Measurements from ENCODE around the gene MFSD6. TPM values are rescaled to one million over a fixed set of nuclear protein-coding genes. Genes with fewer than 3 reads are reported as not detected.

The MFSD6 gene
- polyA plus RNA-seq, 1 experiment, result 14.4 TPM

- Histone ChIP-seq H3K4me3 (ENCODE audit: low read depth, low read length) (no peak overlapping the region), H3K36me3 (ENCODE audit: control insufficient read depth, insufficient read depth, low read length) (no peaks in the 10 kb centered on the region; the same call in 1 of the 2 replicates), H3K27me3 (ENCODE audit: control insufficient read depth, insufficient read depth, low read length) (no peaks in the 10 kb centered on the region)
- DNase-seq (ENCODE audit: low read depth), result no peak
- TF ChIP-seq CTCF (IDR thresholded peaks at IDR 0.05; ENCODE audit: insufficient read depth, low read depth, low read length), result no peak
- ChIA-PET CTCF (no interaction called here), POLR2A (no interaction called here)
Observed at GRCh38 chr2:190376083-190376482, 32.1 kb upstream of the MFSD6 start.

- DNase-seq (ENCODE audit: low read depth), result no peak
- Histone ChIP-seq H3K36me3 (ENCODE audit: control insufficient read depth, insufficient read depth, low read length) (no peaks in the 10 kb centered on the region), H3K4me3 (ENCODE audit: low read depth, low read length) (no peak overlapping the region), H3K27me3 (ENCODE audit: control insufficient read depth, insufficient read depth, low read length) (no peaks in the 10 kb centered on the region)
- POLR2A ChIA-PET, result interaction anchor here (0.7 kb wide), 1 partner anchor 10 kb away, joined by 3 read pairs; no protein-coding TSS in a partner anchor
- TF ChIP-seq CTCF (IDR thresholded peaks at IDR 0.05; ENCODE audit: insufficient read depth, low read depth, low read length), result no peak
- CTCF ChIA-PET, result no interaction called here
Observed at GRCh38 chr2:190376591-190377245, 31.4 kb upstream of the MFSD6 start.

- CTCF ChIA-PET, result interaction anchor here (1.1 to 1.4 kb wide), 2 partner anchors 14 to 35 kb away, joined by 3 read pairs; no protein-coding TSS in a partner anchor
- H3K27me3 ChIP-seq (ENCODE audit: control insufficient read depth, insufficient read depth, low read length), result no peaks in the 10 kb centered on the region
- no peak for TF ChIP-seq CTCF (IDR thresholded peaks at IDR 0.05; ENCODE audit: insufficient read depth, low read depth, low read length)
- H3K36me3 ChIP-seq (ENCODE audit: control insufficient read depth, insufficient read depth, low read length), result no peaks in the 10 kb centered on the region
- H3K4me3 ChIP-seq (ENCODE audit: low read depth, low read length), result no peak overlapping the region
- POLR2A ChIA-PET, result no interaction called here
- no peak for DNase-seq (ENCODE audit: low read depth)
Observed at GRCh38 chr2:190378880-190379237, 29.3 kb upstream of the MFSD6 start.

- DNase-seq (ENCODE audit: low read depth), result no peak
- H3K27me3 ChIP-seq (ENCODE audit: control insufficient read depth, insufficient read depth, low read length), result no peaks in the 10 kb centered on the region
- TF ChIP-seq CTCF (IDR thresholded peaks at IDR 0.05; ENCODE audit: insufficient read depth, low read depth, low read length), result no peak
- POLR2A ChIA-PET, result no interaction called here
- no peak overlapping the region for H3K4me3 ChIP-seq (ENCODE audit: low read depth, low read length)
- CTCF ChIA-PET, result interaction anchor here (0.6 to 1.4 kb wide), 3 partner anchors 14 to 92 kb away, joined by 3 read pairs; no protein-coding TSS in a partner anchor
- no peaks in the 10 kb centered on the region for H3K36me3 ChIP-seq (ENCODE audit: control insufficient read depth, insufficient read depth, low read length)
Observed at GRCh38 chr2:190379249-190379964, 28.7 kb upstream of the MFSD6 start.

- Histone ChIP-seq H3K27me3 (ENCODE audit: control insufficient read depth, insufficient read depth, low read length) (no peaks in the 10 kb centered on the region), H3K4me3 (ENCODE audit: low read depth, low read length) (no peak overlapping the region), H3K36me3 (ENCODE audit: control insufficient read depth, insufficient read depth, low read length) (no peaks in the 10 kb centered on the region)
- CTCF ChIA-PET, result interaction anchor here (0.5 kb wide), 1 partner anchor 38 kb away, joined by 3 read pairs; no protein-coding TSS in a partner anchor
- POLR2A ChIA-PET, result no interaction called here
- no peak for TF ChIP-seq CTCF (IDR thresholded peaks at IDR 0.05; ENCODE audit: insufficient read depth, low read depth, low read length)
- no peak for DNase-seq (ENCODE audit: low read depth)
Observed at GRCh38 chr2:190380962-190381412, 27.2 kb upstream of the MFSD6 start.

Measured in BJ (cell line).